ENCODE results near the gene SBNO2.
"Not testable (repeated sequence)": the region's sequence is repeated elsewhere in the genome, so short reads cannot be mapped to it uniquely, and the experiment has no call there.

Gene SBNO2

GRCh38 chr19:1214862-1215731 is 41.0 kb upstream of the SBNO2 start:
- no peaks in the 10 kb centered on the region for H3K27me3 Mint-ChIP-seq
- H3K4me1 Mint-ChIP-seq: peaks cover 17% of the 10 kb centered on the region
- ATAC-seq (no peak), DNase-seq (no peak)
- H3K4me3 Mint-ChIP-seq: no peak overlapping the region
- H3K36me3 Mint-ChIP-seq (ENCODE audit: low read depth): peaks cover 13% of the 10 kb centered on the region
- no peak overlapping the region for H3K27ac Mint-ChIP-seq
- H3K9me3 Mint-ChIP-seq: no peaks in the 10 kb centered on the region

GRCh38 chr19:1214299-1214861 is 40.3 kb upstream of the SBNO2 start:
- Mint-ChIP-seq H3K4me3 (peak overlapping the region; percentile 63), H3K27ac (peak overlapping the region; percentile 92), H3K27me3 (no peaks in the 10 kb centered on the region), H3K4me1 (peaks cover 20% of the 10 kb centered on the region), H3K9me3 (no peaks in the 10 kb centered on the region), H3K36me3 (ENCODE audit: low read depth) (peaks cover 16% of the 10 kb centered on the region)
- ATAC-seq: no peak
- DNase-seq: no peak

GRCh38 chr19:1213391-1214286 is 39.6 kb upstream of the SBNO2 start:
- ATAC-seq (peak; percentile 83), DNase-seq (peak; percentile 41)
- peaks cover 16% of the 10 kb centered on the region for H3K36me3 Mint-ChIP-seq (ENCODE audit: low read depth)
- peaks cover 25% of the 10 kb centered on the region for H3K4me1 Mint-ChIP-seq
- peak overlapping the region; percentile 92 for H3K27ac Mint-ChIP-seq
- H3K9me3 Mint-ChIP-seq: no peaks in the 10 kb centered on the region
- peak overlapping the region; percentile 63 for H3K4me3 Mint-ChIP-seq
- H3K27me3 Mint-ChIP-seq: no peaks in the 10 kb centered on the region

- Mint-ChIP-seq H3K9me3 (no peaks in the 10 kb centered on the region), H3K4me3 (no peak overlapping the region), H3K36me3 (ENCODE audit: low read depth) (peaks cover 16% of the 10 kb centered on the region), H3K27ac (no peak overlapping the region), H3K27me3 (no peaks in the 10 kb centered on the region), H3K4me1 (peaks cover 33% of the 10 kb centered on the region)
- ATAC-seq (no peak), DNase-seq (no peak)
Measured at GRCh38 chr19:1211494-1212234, 37.6 kb upstream of the SBNO2 start.

- no peak for ATAC-seq
- H3K4me3 Mint-ChIP-seq: no peak overlapping the region
- H3K27ac Mint-ChIP-seq: peak overlapping the region; percentile 46
- H3K36me3 Mint-ChIP-seq (ENCODE audit: low read depth): peaks cover 13% of the 10 kb centered on the region
- DNase-seq: no peak
- peaks cover 33% of the 10 kb centered on the region for H3K4me1 Mint-ChIP-seq
- H3K27me3 Mint-ChIP-seq: no peaks in the 10 kb centered on the region
- no peaks in the 10 kb centered on the region for H3K9me3 Mint-ChIP-seq
Measured at GRCh38 chr19:1210227-1210538, 36.1 kb upstream of the SBNO2 start.

GRCh38 chr19:1208830-1209229 is 34.8 kb upstream of the SBNO2 start:
- peaks cover 13% of the 10 kb centered on the region for H3K36me3 Mint-ChIP-seq (ENCODE audit: low read depth)
- not testable (repeated sequence) for H3K27ac Mint-ChIP-seq, DNase-seq, H3K9me3 Mint-ChIP-seq, H3K27me3 Mint-ChIP-seq, ATAC-seq, H3K4me3 Mint-ChIP-seq
- H3K4me1 Mint-ChIP-seq: peaks cover 32% of the 10 kb centered on the region

- Mint-ChIP-seq H3K4me1 (peaks cover 31% of the 10 kb centered on the region), H3K4me3 (peak overlapping the region; percentile 90), H3K9me3 (no peaks in the 10 kb centered on the region), H3K27me3 (no peaks in the 10 kb centered on the region), H3K36me3 (ENCODE audit: low read depth) (peaks cover 6% of the 10 kb centered on the region), H3K27ac (peak overlapping the region; percentile 87)
- peak; percentile 34 for DNase-seq
- no peak for ATAC-seq
Measured at GRCh38 chr19:1206864-1207450, 32.9 kb upstream of the SBNO2 start.

- Mint-ChIP-seq H3K27ac (peak overlapping the region; percentile 87), H3K4me1 (peaks cover 28% of the 10 kb centered on the region), H3K27me3 (no peaks in the 10 kb centered on the region), H3K9me3 (no peaks in the 10 kb centered on the region), H3K36me3 (ENCODE audit: low read depth) (peaks cover 3% of the 10 kb centered on the region), H3K4me3 (peak overlapping the region; percentile 90)
- ATAC-seq (no peak), DNase-seq (peak; percentile 33)
Measured at GRCh38 chr19:1206150-1206863, 32.2 kb upstream of the SBNO2 start.

GRCh38 chr19:1205114-1206099 is 31.3 kb upstream of the SBNO2 start, which contains the start of gene STK11:
Gene STK11 (plus strand): TSS chr19:1205778. CDS start chr19:1206914, 1,136 bp downstream.
- H3K27me3 Mint-ChIP-seq: no peaks in the 10 kb centered on the region
- DNase-seq: peak; percentile 100
- H3K4me1 Mint-ChIP-seq: peaks cover 28% of the 10 kb centered on the region
- peak within 1 kb of the TSS; percentile 87 for H3K27ac Mint-ChIP-seq
- no peaks in the 10 kb centered on the region for H3K9me3 Mint-ChIP-seq
- H3K4me3 Mint-ChIP-seq: peak within 1 kb of the TSS; percentile 90
- peak; percentile 97 for ATAC-seq
- H3K36me3 Mint-ChIP-seq (ENCODE audit: low read depth): peaks cover 3% of the 10 kb centered on the region

GRCh38 chr19:1200614-1201013 is 26.5 kb upstream of the SBNO2 start:
- H3K4me1 Mint-ChIP-seq: peaks cover 11% of the 10 kb centered on the region
- not testable (repeated sequence) for H3K36me3 Mint-ChIP-seq (ENCODE audit: low read depth); H3K27me3 Mint-ChIP-seq

GRCh38 chr19:1199531-1199930 is 25.5 kb upstream of the SBNO2 start:
- Mint-ChIP-seq H3K4me3 (no peak overlapping the region), H3K4me1 (peaks cover 11% of the 10 kb centered on the region), H3K9me3 (no peaks in the 10 kb centered on the region), H3K36me3 (ENCODE audit: low read depth) (no peaks in the 10 kb centered on the region), H3K27me3 (no peaks in the 10 kb centered on the region), H3K27ac (no peak overlapping the region)
- ATAC-seq (no peak), DNase-seq (no peak)

More at GRCh38 chr19:1200614-1201013, 26.5 kb upstream of the SBNO2 start:
- not testable (repeated sequence) for DNase-seq, H3K9me3 Mint-ChIP-seq, H3K27ac Mint-ChIP-seq, ATAC-seq, H3K4me3 Mint-ChIP-seq

- Mint-ChIP-seq H3K4me1 (peaks cover 22% of the 10 kb centered on the region), H3K4me3 (no peak overlapping the region), H3K27ac (no peak overlapping the region), H3K9me3 (no peaks in the 10 kb centered on the region), H3K27me3 (no peaks in the 10 kb centered on the region), H3K36me3 (ENCODE audit: low read depth) (no peaks in the 10 kb centered on the region)
- ATAC-seq: peak; percentile 86
- peak; percentile 53 for DNase-seq
Measured at GRCh38 chr19:1189419-1189818, 15.4 kb upstream of the SBNO2 start.

Data from activated naive CD8-positive, alpha-beta T cell treated with anti-CD3 and anti-CD28 coated beads, Interleukin-2, amount 50 U/mL, for 24 hours (primary cell).